NCI-H82 treated with DMSO at 0.1 percent for 48 hours (cell line): Measurements from ENCODE around the gene FAM181A.

Experiments used
- DNase-seq: peaks from one replicate; lab custom pipeline; 2025; ENCODE audit not compliant: unreplicated experiment; lab: John Stamatoyannopoulos, UW

FAM181A gene

GRCh38 chr14:93947282-93947681 lies 20.1 kb downstream of the FAM181A start:
- no peak for DNase-seq

- no peak for DNase-seq
Measured at GRCh38 chr14:93949511-93950075, 22.4 kb downstream of the FAM181A start.

- peak; percentile 71 for DNase-seq
Measured at GRCh38 chr14:93950948-93951634, 23.9 kb downstream of the FAM181A start.

GRCh38 chr14:93951635-93952540 lies 24.7 kb downstream of the FAM181A start:
- DNase-seq, result no peak

- no peak for DNase-seq
Measured at GRCh38 chr14:93952829-93953228, 25.7 kb downstream of the FAM181A start.

- no peak for DNase-seq
Measured at GRCh38 chr14:93953263-93953662, 26.1 kb downstream of the FAM181A start.

- no peak for DNase-seq
Measured at GRCh38 chr14:93953739-93954515, 26.8 kb downstream of the FAM181A start.

- DNase-seq, result no peak
Measured at GRCh38 chr14:93954516-93954830, 27.3 kb downstream of the FAM181A start.

- no peak for DNase-seq
Measured at GRCh38 chr14:93954900-93955849, 28.0 kb downstream of the FAM181A start.

GRCh38 chr14:93955850-93956481 lies 28.8 kb downstream of the FAM181A start:
- no peak for DNase-seq

GRCh38 chr14:93956514-93957332 lies 29.6 kb downstream of the FAM181A start:
- no peak for DNase-seq

GRCh38 chr14:93957333-93957710 lies 30.2 kb downstream of the FAM181A start:
- DNase-seq, result no peak

- no peak for DNase-seq
Measured at GRCh38 chr14:93957751-93958566, 30.8 kb downstream of the FAM181A start.

GRCh38 chr14:93958567-93959238 lies 31.6 kb downstream of the FAM181A start:
- no peak for DNase-seq

- no peak for DNase-seq
Measured at GRCh38 chr14:93959239-93960107, 32.3 kb downstream of the FAM181A start.

GRCh38 chr14:93960108-93960475 lies 32.9 kb downstream of the FAM181A start:
- DNase-seq, result no peak
